Fibroblast of lung (primary cell): ENCODE results near the gene CD300LB. TPM values are rescaled to one million over a fixed set of nuclear protein-coding genes. Genes with fewer than 3 reads are reported as not detected.

Experiments used
- DNase-seq, 2 donors: peaks; one replicate each; pipeline versions ENCODE4 v3.0.0 to v3.0.0-alpha.2; 2010; ENCODE audit warnings: low read depth in 2 of 2
- H2AFZ ChIP-seq: 2 replicates; pipeline ENCODE4 v1.5.1; 2012; ENCODE audit warnings: low read length, control low read depth, inconsistent platforms
- H3K27ac ChIP-seq: 2 replicates; pipeline ENCODE4 v1.5.1; 2011; ENCODE audit warnings: low read length, control low read depth; ENCODE audit not compliant: insufficient read depth
- H3K27me3 ChIP-seq: 2 replicates; pipeline ENCODE4 v1.5.1; 2011; ENCODE audit warnings: mild to moderate bottlenecking, low read length; ENCODE audit not compliant: control insufficient read depth, insufficient read depth
- H3K36me3 ChIP-seq: 2 replicates; pipeline ENCODE4 v1.5.1; 2011; ENCODE audit warnings: low read length; ENCODE audit not compliant: control insufficient read depth, insufficient read depth
- H3K4me1 ChIP-seq: 2 replicates; pipeline ENCODE4 v1.5.1; 2011; ENCODE audit warnings: low read length; ENCODE audit not compliant: control insufficient read depth, insufficient read depth; ENCODE audit errors: extremely low read depth
- H3K4me2 ChIP-seq: 2 replicates; pipeline ENCODE4 v1.5.1; 2011; ENCODE audit warnings: low read length, control low read depth; ENCODE audit not compliant: insufficient read depth; ENCODE audit errors: extremely low read depth
- H3K4me3 ChIP-seq, 4 experiments: fragments of 200-600 bp in 1 of 4; sonication (generic) in 1 of 4; replicated peaks in 1 of 4; 2 replicates each; pipeline ENCODE4 v1.5.1; 2011 to 2016; ENCODE audit warnings: low read length in 4 of 4, low read depth in 3 of 4, mild to moderate bottlenecking in 3 of 4, control low read depth in 2 of 4, inconsistent platforms in 1 of 4, mixed read lengths in 1 of 4; ENCODE audit not compliant: insufficient read depth in 1 of 4; ENCODE audit errors: control extremely low read depth in 1 of 4
- H3K79me2 ChIP-seq: 2 replicates; pipeline ENCODE4 v1.5.1; 2012; ENCODE audit warnings: mild to moderate bottlenecking, low read length, inconsistent platforms; ENCODE audit not compliant: control insufficient read depth, insufficient read depth
- H3K9ac ChIP-seq: 2 replicates; pipeline ENCODE4 v1.5.1; 2011; ENCODE audit warnings: mild to moderate bottlenecking, low read length, control low read depth; ENCODE audit not compliant: insufficient read depth
- H3K9me3 ChIP-seq: 2 replicates; pipeline ENCODE4 v1.5.1; 2012; ENCODE audit warnings: low read depth, low read length; ENCODE audit not compliant: control insufficient read depth, insufficient read depth
- H4K20me1 ChIP-seq: 2 replicates; pipeline ENCODE4 v1.5.1; 2011; ENCODE audit warnings: low read length; ENCODE audit not compliant: control insufficient read depth, insufficient read depth; ENCODE audit errors: extremely low read depth
- CTCF ChIP-seq, 2 donors: IDR thresholded peaks in 1 of 2; conservative IDR thresholded peaks in 1 of 2; 1 replicate in 1 of 2; 2 replicates in 1 of 2; pipeline ENCODE4 v1.5.1; 2011 to 2012; ENCODE audit warnings: low read length in 2 of 2, control low read depth in 1 of 2, inconsistent platforms in 1 of 2, low read depth in 1 of 2, mild to moderate bottlenecking in 1 of 2
- EZH2 ChIP-seq: IDR thresholded peaks from 2 replicates; pipeline ENCODE4 v1.5.1; 2012; ENCODE audit warnings: low read length, control low read depth, mild to moderate bottlenecking; ENCODE audit errors: missing control alignments
- polyA plus RNA-seq, 2 donors: library from polyadenylated mRNA; depleted of rRNA in 1 of 2; stranded (reverse) in 1 of 2; unstranded in 1 of 2; fragments of >200 nt; gene quantifications; 2 replicates each; pipeline ENCODE4 v1.2.1, GENCODE V29; 2011 to 2012; ENCODE audit warnings: missing spikeins in 1 of 2
- total RNA-seq: library from RNA; depleted of rRNA; stranded (reverse); fragments of >200 nt; gene quantifications from 2 replicates; pipeline ENCODE4 v1.2.1, GENCODE V29; 2014

CD300LB gene
- total and polyA plus RNA-seq, 2 donors (not counting 1 experiment from before 2014, with no cell fraction given): not detected

GRCh38 chr17:74539281-74539820 lies 8.1 kb upstream of the CD300LB start:
- Histone ChIP-seq H3K4me2 (no peak overlapping the region), H3K36me3 (no peaks in the 10 kb centered on the region), H3K9me3 (no peaks in the 10 kb centered on the region), H3K27me3 (no peaks in the 10 kb centered on the region), H2AFZ (no peak overlapping the region), H4K20me1 (no peaks in the 10 kb centered on the region), H3K79me2 (no peaks in the 10 kb centered on the region), H3K4me1 (no peaks in the 10 kb centered on the region), H3K4me3 (no peak overlapping the region), H3K9ac (no peak overlapping the region), H3K27ac (no peak overlapping the region)
- no peak for DNase-seq
- no peak for TF ChIP-seq EZH2
- no peak for TF ChIP-seq CTCF (conservative IDR thresholded peaks at IDR 0.05 in 1 of 2, IDR thresholded peaks at IDR 0.05 in 1 of 2; ENCODE audit: low read depth in 1 of 2, low read length in 2 of 2)

- H3K36me3 ChIP-seq: no peaks in the 10 kb centered on the region
- H4K20me1 ChIP-seq: no peaks in the 10 kb centered on the region
- H3K9ac ChIP-seq: no peak overlapping the region
- H3K4me2 ChIP-seq: no peak overlapping the region
- no peaks in the 10 kb centered on the region for H3K4me1 ChIP-seq
- TF ChIP-seq EZH2 (no peak), CTCF (conservative IDR thresholded peaks at IDR 0.05 in 1 of 2, IDR thresholded peaks at IDR 0.05 in 1 of 2; ENCODE audit: low read depth in 1 of 2, low read length in 2 of 2) (no peak)
- no peaks in the 10 kb centered on the region for H3K79me2 ChIP-seq
- H2AFZ ChIP-seq: no peak overlapping the region
- DNase-seq: no peak
- H3K27ac ChIP-seq: no peak overlapping the region
- no peak overlapping the region for H3K4me3 ChIP-seq
- H3K27me3 ChIP-seq: no peaks in the 10 kb centered on the region
- H3K9me3 ChIP-seq: no peaks in the 10 kb centered on the region
Measured at GRCh38 chr17:74536890-74537289, 5.6 kb upstream of the CD300LB start.

GRCh38 chr17:74532115-74532514 lies 840 bp upstream of the CD300LB start:
- Histone ChIP-seq H3K4me1 (no peaks in the 10 kb centered on the region), H3K4me2 (no peak overlapping the region), H3K27me3 (no peaks in the 10 kb centered on the region), H3K9ac (no peak overlapping the region), H2AFZ (no peak overlapping the region), H3K4me3 (no peak overlapping the region), H3K9me3 (no peaks in the 10 kb centered on the region), H4K20me1 (no peaks in the 10 kb centered on the region), H3K36me3 (no peaks in the 10 kb centered on the region), H3K27ac (no peak overlapping the region), H3K79me2 (no peaks in the 10 kb centered on the region)
- TF ChIP-seq CTCF (conservative IDR thresholded peaks at IDR 0.05 in 1 of 2, IDR thresholded peaks at IDR 0.05 in 1 of 2; ENCODE audit: low read depth in 1 of 2, low read length in 2 of 2): no peak
- no peak for DNase-seq
